ENCODE data around the gene DRD3.
A peak's percentile ranks its signal among the peaks of the same experiment; 100 is the strongest.

The DRD3 gene

GRCh38 chr3:114104414-114104813, 74.4 kb downstream of the DRD3 start:
- TF ChIP-seq JUND (IDR thresholded peaks at IDR 0.05; ENCODE audit: low read depth) = no peak
- in situ Hi-C loops (cut with HindIII; ENCODE audit: low pct_unique_long_range_greater_than_20kb, low sequenced_read_pairs) = no loop called here
- DNase-seq (ENCODE audit: low read depth in 1 of 2, low spot score in 1 of 2) = no peak

- TF ChIP-seq JUND (IDR thresholded peaks at IDR 0.05; ENCODE audit: low read depth) = no peak
- no peak for DNase-seq (ENCODE audit: low read depth in 1 of 2, low spot score in 1 of 2)
- in situ Hi-C loops (cut with HindIII; ENCODE audit: low pct_unique_long_range_greater_than_20kb, low sequenced_read_pairs) = no loop called here
Measured at GRCh38 chr3:114103858-114104257, 75.0 kb downstream of the DRD3 start.

- in situ Hi-C loops (cut with HindIII; ENCODE audit: low pct_unique_long_range_greater_than_20kb, low sequenced_read_pairs) = no loop called here
- TF ChIP-seq JUND (IDR thresholded peaks at IDR 0.05; ENCODE audit: low read depth) = no peak
- DNase-seq (ENCODE audit: low read depth in 1 of 2, low spot score in 1 of 2) = no peak
Measured at GRCh38 chr3:114103181-114103580, 75.7 kb downstream of the DRD3 start.

GRCh38 chr3:114101101-114101500, 77.8 kb downstream of the DRD3 start:
- no peak for DNase-seq (ENCODE audit: low read depth in 1 of 2, low spot score in 1 of 2)
- in situ Hi-C loops (cut with HindIII; ENCODE audit: low pct_unique_long_range_greater_than_20kb, low sequenced_read_pairs) = no loop called here
- no peak for TF ChIP-seq JUND (IDR thresholded peaks at IDR 0.05; ENCODE audit: low read depth)

- in situ Hi-C loops (cut with HindIII; ENCODE audit: low pct_unique_long_range_greater_than_20kb, low sequenced_read_pairs) = no loop called here
- no peak for TF ChIP-seq JUND (IDR thresholded peaks at IDR 0.05; ENCODE audit: low read depth)
- no peak for DNase-seq (ENCODE audit: low read depth in 1 of 2, low spot score in 1 of 2)
Measured at GRCh38 chr3:114095796-114096195, 83.1 kb downstream of the DRD3 start.

- TF ChIP-seq JUND (IDR thresholded peaks at IDR 0.05; ENCODE audit: low read depth) = no peak
- in situ Hi-C loops (cut with HindIII; ENCODE audit: low pct_unique_long_range_greater_than_20kb, low sequenced_read_pairs) = no loop called here
- peak in 1 of 2 experiments; percentile 44 for DNase-seq (ENCODE audit: low read depth in 1 of 2, low spot score in 1 of 2)
Measured at GRCh38 chr3:114093596-114093995, 85.3 kb downstream of the DRD3 start.

GRCh38 chr3:114093016-114093380, 85.9 kb downstream of the DRD3 start:
- no peak for DNase-seq (ENCODE audit: low read depth in 1 of 2, low spot score in 1 of 2)
- TF ChIP-seq JUND (IDR thresholded peaks at IDR 0.05; ENCODE audit: low read depth) = no peak
- in situ Hi-C loops (cut with HindIII; ENCODE audit: low pct_unique_long_range_greater_than_20kb, low sequenced_read_pairs) = no loop called here

GRCh38 chr3:114092151-114093015, 86.5 kb downstream of the DRD3 start:
- in situ Hi-C loops (cut with HindIII; ENCODE audit: low pct_unique_long_range_greater_than_20kb, low sequenced_read_pairs) = no loop called here
- no peak for DNase-seq (ENCODE audit: low read depth in 1 of 2, low spot score in 1 of 2)
- no peak for TF ChIP-seq JUND (IDR thresholded peaks at IDR 0.05; ENCODE audit: low read depth)

GRCh38 chr3:114089675-114090074, 89.2 kb downstream of the DRD3 start:
- no peak for DNase-seq (ENCODE audit: low read depth in 1 of 2, low spot score in 1 of 2)
- no peak for TF ChIP-seq JUND (IDR thresholded peaks at IDR 0.05; ENCODE audit: low read depth)

GRCh38 chr3:114086356-114086755, 92.5 kb downstream of the DRD3 start:
- in situ Hi-C loops (cut with HindIII; ENCODE audit: low pct_unique_long_range_greater_than_20kb, low sequenced_read_pairs) = no loop called here
- no peak for TF ChIP-seq JUND (IDR thresholded peaks at IDR 0.05; ENCODE audit: low read depth)
- DNase-seq (ENCODE audit: low read depth in 1 of 2, low spot score in 1 of 2) = no peak

More at GRCh38 chr3:114089675-114090074, 89.2 kb downstream of the DRD3 start:
- in situ Hi-C loops (cut with HindIII; ENCODE audit: low pct_unique_long_range_greater_than_20kb, low sequenced_read_pairs) = no loop called here

- no peak for TF ChIP-seq JUND (IDR thresholded peaks at IDR 0.05; ENCODE audit: low read depth)
- in situ Hi-C loops (cut with HindIII; ENCODE audit: low pct_unique_long_range_greater_than_20kb, low sequenced_read_pairs) = no loop called here
- no peak for DNase-seq (ENCODE audit: low read depth in 1 of 2, low spot score in 1 of 2)
Measured at GRCh38 chr3:114083112-114083511, 95.7 kb downstream of the DRD3 start.

GRCh38 chr3:114081037-114081436, 97.8 kb downstream of the DRD3 start:
- DNase-seq (ENCODE audit: low read depth in 1 of 2, low spot score in 1 of 2) = no peak
- in situ Hi-C loops (cut with HindIII; ENCODE audit: low pct_unique_long_range_greater_than_20kb, low sequenced_read_pairs) = no loop called here
- no peak for TF ChIP-seq JUND (IDR thresholded peaks at IDR 0.05; ENCODE audit: low read depth)

GRCh38 chr3:114080201-114080600, 98.7 kb downstream of the DRD3 start:
- TF ChIP-seq JUND (IDR thresholded peaks at IDR 0.05; ENCODE audit: low read depth) = no peak
- in situ Hi-C loops (cut with HindIII; ENCODE audit: low pct_unique_long_range_greater_than_20kb, low sequenced_read_pairs) = no loop called here
- DNase-seq (ENCODE audit: low read depth in 1 of 2, low spot score in 1 of 2) = no peak

- in situ Hi-C loops (cut with HindIII; ENCODE audit: low pct_unique_long_range_greater_than_20kb, low sequenced_read_pairs) = no loop called here
- no peak for DNase-seq (ENCODE audit: low read depth in 1 of 2, low spot score in 1 of 2)
- TF ChIP-seq JUND (IDR thresholded peaks at IDR 0.05; ENCODE audit: low read depth) = no peak
Measured at GRCh38 chr3:114079761-114080160, 99.1 kb downstream of the DRD3 start.
